ENCODE data around the gene DLGAP1. TPM values are rescaled to one million over a fixed set of nuclear protein-coding genes. Genes with fewer than 3 reads are reported as not detected.

DLGAP1 gene
- total and polyA plus RNA-seq, 2 of the 8 experiments (the other 6 are each of a cell fraction or from before 2014, with no cell fraction given), result 11.8 to 16.9 TPM

DNA sequence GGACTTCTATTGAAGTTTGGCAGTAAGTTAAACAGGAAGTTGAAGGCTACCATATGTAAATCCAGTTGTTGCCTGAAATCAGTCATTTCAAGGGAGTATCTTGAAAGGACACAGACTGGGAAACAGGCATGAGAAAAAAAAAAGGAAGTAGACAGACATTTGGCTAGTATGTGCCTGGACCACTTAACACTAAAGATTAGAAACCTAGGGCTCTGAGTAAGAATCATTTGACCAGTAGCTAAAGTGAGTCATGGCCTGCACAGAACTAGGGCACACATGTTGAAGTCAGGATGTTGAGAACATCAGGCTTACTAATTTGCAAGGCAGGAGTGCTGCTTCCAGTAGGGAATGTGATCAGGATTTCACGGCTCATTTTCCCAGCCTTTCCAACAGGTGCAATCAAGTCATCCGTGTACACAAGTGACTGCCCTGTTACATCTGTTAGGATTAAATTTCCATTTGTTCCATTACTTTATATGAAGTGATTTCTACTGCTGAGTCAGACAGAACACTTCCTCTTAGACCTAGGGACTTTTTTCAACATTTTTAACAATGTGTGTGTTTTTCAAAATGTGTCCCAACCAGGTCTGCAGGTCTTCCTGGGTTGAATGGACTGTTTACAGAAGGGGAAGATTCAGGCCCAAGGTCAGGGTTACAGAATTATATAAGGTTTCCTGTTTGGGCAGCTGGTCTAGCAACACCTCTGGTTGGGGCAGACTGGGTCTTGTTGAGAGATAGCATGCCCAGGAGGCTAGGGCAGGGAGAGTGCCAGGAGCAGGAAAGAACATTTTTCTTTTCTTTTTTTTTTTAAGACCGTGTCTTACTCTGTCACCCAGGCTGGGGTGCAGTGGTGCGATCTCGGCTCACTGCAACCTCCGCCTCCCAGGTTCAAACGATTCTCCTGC is 859.5 kb downstream of the DLGAP1 start:
- Histone ChIP-seq H3K4ac (replicated peaks; ENCODE audit: insufficient read length, low read depth, low read length) (peak overlapping the region; percentile 88), H2BK12ac (ENCODE audit: low read depth, low read length) (peak overlapping the region; percentile 97), H2BK20ac (ENCODE audit: low read length) (peak overlapping the region; percentile 37; the same call in 1 of the 2 replicates), H3K14ac (ENCODE audit: insufficient read length) (no peak overlapping the region), H2BK120ac (replicated peaks; ENCODE audit: low read depth, low read length) (peak overlapping the region; percentile 63), H4K91ac (replicated peaks; ENCODE audit: insufficient read length, low read length) (peak overlapping the region; percentile 75), H3K27ac (ENCODE audit: low read depth, low read length) (no peak overlapping the region), H4K20me1 (replicated peaks in 1 of 2; ENCODE audit: control insufficient read depth in 1 of 2, insufficient read depth in 2 of 2, low read length in 2 of 2) (no peaks in the 10 kb centered on the region), H3K23me2 (ENCODE audit: low read depth, low read length) (peaks cover 6% of the 10 kb centered on the region; the same call in 1 of the 2 replicates), H2BK15ac (ENCODE audit: low read length) (no peak overlapping the region), H3K79me1 (ENCODE audit: low read depth, low read length) (no peaks in the 10 kb centered on the region), H3K36me3 (ENCODE audit: control insufficient read depth in 2 of 4, insufficient read depth in 4 of 4, low read length in 3 of 4) (no peaks in the 10 kb centered on the region), H3K4me2 (ENCODE audit: insufficient read depth in 1 of 2, low read depth in 2 of 2, low read length in 2 of 2) (peak overlapping the region; percentile 56 to 67; a peak in 3 of 4 replicates), H3K4me3 (ENCODE audit: extremely low read depth in 1 of 4, insufficient read depth in 2 of 4, low read depth in 3 of 4, low read length in 4 of 4) (peak overlapping the region in 1 of 4 experiments; percentile 53; a peak in 1 of 8 replicates), H3K27me3 (replicated peaks in 1 of 4; ENCODE audit: control insufficient read depth in 3 of 4, extremely low read depth in 1 of 4, insufficient read depth in 3 of 4, low read length in 3 of 4) (peaks cover 0 to 15% (median 8%) of the 10 kb centered on the region in 4 experiments; a peak in 6 of 7 replicates), H3K79me2 (ENCODE audit: control insufficient read depth in 1 of 2, insufficient read depth in 2 of 2, low read length in 2 of 2) (peaks cover 0 to 9% of the 10 kb centered on the region in 2 experiments; a peak in 2 of 4 replicates), H2AFZ (ENCODE audit: low read length) (no peak overlapping the region), H3K4me1 (replicated peaks in 1 of 4; ENCODE audit: control insufficient read depth in 3 of 4, insufficient read depth in 4 of 4, low read length in 3 of 4) (peaks cover 15 to 35% (median 27%) of the 10 kb centered on the region in 4 experiments; a peak in 6 of 7 replicates), H3K9ac (replicated peaks in 1 of 4; ENCODE audit: extremely low read depth in 1 of 4, low read depth in 3 of 4, low read length in 3 of 4) (no peak overlapping the region), H3K23ac (ENCODE audit: insufficient read length) (no peak overlapping the region), H3K18ac (ENCODE audit: extremely low read depth, low read length) (peak overlapping the region; percentile 79), H2AK5ac (ENCODE audit: low read depth, low read length) (peak overlapping the region; percentile 42), H4K8ac (ENCODE audit: extremely low read depth, insufficient read depth, low read length) (no peak overlapping the region), H4K5ac (ENCODE audit: insufficient read length, low read depth, low read length) (no peak overlapping the region), H3K9me3 (ENCODE audit: insufficient read depth in 2 of 2, low read depth in 1 of 2, low read length in 1 of 2) (no peaks in the 10 kb centered on the region), H3K56ac (replicated peaks; ENCODE audit: insufficient read length, low read depth, low read length) (no peak overlapping the region), H2BK5ac (ENCODE audit: low read depth, low read length) (peak overlapping the region; percentile 82; the same call in 1 of the 2 replicates)
- no peak for DNase-seq (ENCODE audit: low read depth in 1 of 2, low spot score in 2 of 2)
- POLR2A ChIA-PET (ENCODE audit: partially characterized antibody), result interaction anchor here (0.8 to 4.7 kb wide), 8 partner anchors 8 to 235 kb away, joined by 3 to 26 read pairs (median 6); no protein-coding TSS in a partner anchor
- WGBS, 2 experiments (ENCODE audit: extremely low coverage in 1 of 2, insufficient coverage in 1 of 2, insufficient read length in 1 of 2, insufficient replicate concordance in 2 of 2, low coverage in 1 of 2, low lambda C conversion rate in 2 of 2, missing lambda C conversion rate in 1 of 2), result 89% methylated on average over 7 of the region's 7 CpGs; no CpG with 5 or more reads in 1 of the 2 experiments
- no peak for FAIRE-seq
- TF ChIP-seq FOSL1 (IDR thresholded peaks at IDR 0.05; ENCODE audit: insufficient read depth, low read depth, low read length), result no peak
- no peak for TF ChIP-seq TBP (IDR thresholded peaks at IDR 0.05; ENCODE audit: low read depth, low read length)
- CTCF ChIA-PET (ENCODE audit: partially characterized antibody), result interaction anchor here (0.5 to 7.3 kb wide), 30 partner anchors 8 to 1896 kb away, joined by 3 to 66 read pairs (median 4); no protein-coding TSS in a partner anchor
